SH-SY5Y (cell line): ENCODE data around the gene KCNJ6.

Experiments
- GATA2 ChIP-seq: IDR thresholded peaks from 2 replicates; pipeline ENCODE4 v1.6.1; 2011; ENCODE audit warnings: mild to moderate bottlenecking, low read depth, low read length
- GATA3 ChIP-seq: IDR thresholded peaks from 2 replicates; pipeline ENCODE4 v1.6.1; 2011; ENCODE audit warnings: low read depth, mild to moderate bottlenecking, low read length, moderate library complexity

KCNJ6 gene

GRCh38 chr21:37828991-37829390, 87.3 kb downstream of the KCNJ6 start:
- TF ChIP-seq GATA2, result no peak
- TF ChIP-seq GATA3, result no peak

- TF ChIP-seq GATA3, result no peak
- TF ChIP-seq GATA2, result no peak
These were observed 87.7 kb downstream of the KCNJ6 start for GRCh38 chr21:37828556-37828955.

GRCh38 chr21:37827913-37828312, 88.3 kb downstream of the KCNJ6 start:
- TF ChIP-seq GATA2, result no peak
- TF ChIP-seq GATA3, result no peak

- no peak for TF ChIP-seq GATA2
- no peak for TF ChIP-seq GATA3
These were observed 94.3 kb downstream of the KCNJ6 start for GRCh38 chr21:37821786-37822450.

GRCh38 chr21:37821092-37821491, 95.2 kb downstream of the KCNJ6 start:
- TF ChIP-seq GATA3, result no peak
- TF ChIP-seq GATA2, result no peak

- TF ChIP-seq GATA3, result no peak
- TF ChIP-seq GATA2, result no peak
These were observed 96.9 kb downstream of the KCNJ6 start for GRCh38 chr21:37819372-37819771.

GRCh38 chr21:37817242-37817641, 99.0 kb downstream of the KCNJ6 start:
- TF ChIP-seq GATA3 (no peak), GATA2 (no peak)

- TF ChIP-seq GATA3, result no peak
These were observed 100.4 kb downstream of the KCNJ6 start for GRCh38 chr21:37815893-37816292.

GRCh38 chr21:37811711-37812110, 104.5 kb downstream of the KCNJ6 start:
- no peak for TF ChIP-seq GATA2

GRCh38 chr21:37808261-37808660, 108.0 kb downstream of the KCNJ6 start:
- no peak for TF ChIP-seq GATA3
- no peak for TF ChIP-seq GATA2

- TF ChIP-seq GATA2 (no peak), GATA3 (no peak)
These were observed 111.0 kb downstream of the KCNJ6 start for GRCh38 chr21:37805266-37805665.

GRCh38 chr21:37804001-37804400, 112.3 kb downstream of the KCNJ6 start:
- no peak for TF ChIP-seq GATA3
- no peak for TF ChIP-seq GATA2

- TF ChIP-seq GATA2, result no peak
These were observed 113.1 kb downstream of the KCNJ6 start for GRCh38 chr21:37803101-37803651.

GRCh38 chr21:37800456-37801061, 115.7 kb downstream of the KCNJ6 start:
- no peak for TF ChIP-seq GATA2
- no peak for TF ChIP-seq GATA3

- TF ChIP-seq GATA2, result no peak
- no peak for TF ChIP-seq GATA3
These were observed 116.2 kb downstream of the KCNJ6 start for GRCh38 chr21:37800057-37800455.

- TF ChIP-seq GATA2 (no peak), GATA3 (no peak)
These were observed 116.8 kb downstream of the KCNJ6 start for GRCh38 chr21:37799211-37800056.
